SK-N-SH (cell line): Measurements from ENCODE around the gene S100Z. TPM values are rescaled to one million over a fixed set of nuclear protein-coding genes. Genes with fewer than 3 reads are reported as not detected.

Source experiments
- CTCF ChIA-PET: fragments of 300-600, 350-600 bp; formaldehyde crosslinking; extraction: SDS; loops from one replicate; lab custom pipeline; 2021; lab: Yijun Ruan, JAX
- POLR2A ChIA-PET: fragments of 350-600 bp; sonication (Branson Sonifier 250); formaldehyde crosslinking; extraction: SDS; loops from one replicate; lab custom pipeline; 2020; ENCODE audit warnings: antibody characterized with exemption, inconsistent platforms; lab: Yijun Ruan, JAX
- DNase-seq: peaks from one replicate; pipeline ENCODE4 v3.0.0; 2012
- H2AFZ ChIP-seq: fragments of 200-600 bp; sonication (generic); 2 replicates; pipeline ENCODE4 v1.8.1; 2016; ENCODE audit warnings: antibody characterized with exemption, mild to moderate bottlenecking, low read depth
- H3F3A ChIP-seq: fragments of 200-600 bp; sonication (generic); replicated peaks from 2 replicates; pipeline ENCODE3; 2016; ENCODE audit warnings: antibody characterized with exemption, mild to moderate bottlenecking; ENCODE audit not compliant: insufficient read depth
- H3K27ac ChIP-seq, 2 experiments: fragments of 200-500 bp in 1 of 2; fragments of 200-600 bp in 1 of 2; sonication (Bioruptor generic) in 1 of 2; sonication (generic), shearing (Covaris generic) in 1 of 2; 2 replicates each; pipeline versions ENCODE4 v1.5.1 to v1.6.1; 2014 to 2016; ENCODE audit warnings: low read depth in 2 of 2, inconsistent platforms in 1 of 2, low read length in 1 of 2, mild to moderate bottlenecking in 1 of 2, mixed read lengths in 1 of 2
- H3K27me3 ChIP-seq: fragments of 200-600 bp; sonication (generic), shearing (Covaris generic); 2 replicates; pipeline ENCODE4 v1.6.1; 2016; ENCODE audit warnings: mixed run types; ENCODE audit not compliant: insufficient read depth
- H3K36me3 ChIP-seq, 2 experiments: fragments of 200-500 bp in 1 of 2; fragments of 200-600 bp in 1 of 2; sonication (Bioruptor generic) in 1 of 2; sonication (generic) in 1 of 2; replicated peaks in 1 of 2; 2 replicates each; pipeline versions ENCODE3 to v1.5.1; 2014 to 2016; ENCODE audit warnings: low read length in 1 of 2, mild to moderate bottlenecking in 1 of 2; ENCODE audit not compliant: insufficient read depth in 2 of 2, control insufficient read depth in 1 of 2
- H3K4me1 ChIP-seq, 2 experiments: fragments of 200-500 bp in 1 of 2; fragments of 200-600 bp in 1 of 2; sonication (Bioruptor generic) in 1 of 2; sonication (generic), shearing (Covaris generic) in 1 of 2; 2 replicates each; pipeline versions ENCODE4 v1.5.1 to v1.6.1; 2014 to 2016; ENCODE audit warnings: low read depth in 1 of 2, low read length in 1 of 2, mixed run types in 1 of 2; ENCODE audit not compliant: insufficient read depth in 2 of 2, control insufficient read depth in 1 of 2
- H3K4me2 ChIP-seq: fragments of 200-600 bp; sonication (generic), shearing (Covaris generic); 2 replicates; pipeline ENCODE4 v1.6.1; 2017; ENCODE audit warnings: mixed run types
- H3K4me3 ChIP-seq, 2 experiments: fragments of 200-500 bp in 1 of 2; fragments of 200-600 bp in 1 of 2; sonication (Bioruptor generic) in 1 of 2; sonication (generic), shearing (Covaris generic) in 1 of 2; 2 replicates each; pipeline versions ENCODE4 v1.5.1 to v1.8.1; 2014 to 2016; ENCODE audit warnings: low read depth in 2 of 2, inconsistent platforms in 1 of 2, low read length in 1 of 2, mild to moderate bottlenecking in 1 of 2, mixed read lengths in 1 of 2, moderate library complexity in 1 of 2
- H3K79me2 ChIP-seq: fragments of 200-600 bp; sonication (generic); 2 replicates; pipeline ENCODE4 v1.8.1; 2017; ENCODE audit warnings: mild to moderate bottlenecking; ENCODE audit not compliant: insufficient read depth
- H3K9ac ChIP-seq: fragments of 200-600 bp; sonication (generic); 2 replicates; pipeline ENCODE4 v1.6.1; 2017; ENCODE audit warnings: mixed run types
- H3K9me2 ChIP-seq: fragments of 200-600 bp; sonication (generic); 2 replicates; pipeline ENCODE4 v1.6.1; 2017; ENCODE audit warnings: mixed run types
- H3K9me3 ChIP-seq: fragments of 200-600 bp; sonication (generic); 2 replicates; pipeline ENCODE4 v1.6.1; 2017; ENCODE audit warnings: mixed run types, mild to moderate bottlenecking, moderate library complexity
- H4K20me1 ChIP-seq: fragments of 200-600 bp; sonication (generic); 2 replicates; pipeline ENCODE4 v1.6.1; 2017; ENCODE audit warnings: mild to moderate bottlenecking, mixed run types; ENCODE audit not compliant: insufficient read depth
- ELF1 ChIP-seq: IDR thresholded peaks from 2 replicates; pipeline ENCODE4 v1.4.0; 2012
- EP300 ChIP-seq, 2 experiments: IDR thresholded peaks; 2 replicates each; pipeline versions ENCODE4 v1.4.0 to v1.6.1; 2012; ENCODE audit warnings: borderline replicate concordance in 1 of 2, low read depth in 1 of 2, low read length in 1 of 2
- FOXM1 ChIP-seq: IDR thresholded peaks from 2 replicates; pipeline ENCODE4 v1.4.0; 2012; ENCODE audit warnings: low read depth, mild to moderate bottlenecking
- GABPA ChIP-seq: IDR thresholded peaks from 2 replicates; pipeline ENCODE4 v1.4.0; 2012; ENCODE audit warnings: low read depth, mild to moderate bottlenecking
- GATA2 ChIP-seq: sonication (generic); formaldehyde crosslinking; IDR thresholded peaks from 2 replicates; pipeline ENCODE4 v1.5.0; 2020; ENCODE audit warnings: mild to moderate bottlenecking, missing genetic modification reagents
- MEF2A ChIP-seq: IDR thresholded peaks from 2 replicates; pipeline ENCODE4 v1.4.0; 2012; ENCODE audit warnings: low read depth, borderline replicate concordance
- NFIC ChIP-seq: IDR thresholded peaks from 2 replicates; pipeline ENCODE4 v1.4.0; 2012; ENCODE audit warnings: borderline replicate concordance
- POLR2AphosphoS5 ChIP-seq: IDR thresholded peaks from 2 replicates; pipeline ENCODE4 v1.6.1; 2012; ENCODE audit warnings: low read depth, low read length
- RFX5 ChIP-seq: IDR thresholded peaks from 2 replicates; pipeline ENCODE4 v1.6.1; 2012; ENCODE audit warnings: mild to moderate bottlenecking, improper control_type of control experiment, low read length
- TAF1 ChIP-seq: IDR thresholded peaks from 2 replicates; pipeline ENCODE4 v1.6.1; 2012; ENCODE audit warnings: low read depth, mild to moderate bottlenecking, low read length, moderate library complexity, borderline replicate concordance
- TCF12 ChIP-seq: IDR thresholded peaks from 2 replicates; pipeline ENCODE4 v1.4.0; 2012
- TEAD4 ChIP-seq: IDR thresholded peaks from 2 replicates; pipeline ENCODE4 v1.4.0; 2012; ENCODE audit warnings: mild to moderate bottlenecking, borderline replicate concordance; ENCODE audit not compliant: insufficient read depth
- WGBS: methylation state at CpG from one replicate; pipeline ENCODE4 v1.1.6; 2017; ENCODE audit warnings: low lambda C conversion rate; 5-methylcytosine and 5-hydroxymethylcytosine counted together
- polyA plus RNA-seq, 3 experiments: library from polyadenylated mRNA; depleted of rRNA; stranded (reverse); fragments of >200 nt; gene quantifications; 2 replicates each; pipeline ENCODE4 v1.2.3, GENCODE V29; 2012
- TF ChIP-seq, protein P1 (sequence below): IDR thresholded peaks from 2 replicates; pipeline ENCODE4 v1.4.0; 2012; ENCODE audit warnings: low read depth, borderline replicate concordance
- TF ChIP-seq, protein P2 (sequence below): fragments of 150-350 bp; IDR thresholded peaks from 2 replicates; pipeline ENCODE4 v1.6.1; 2016; ENCODE audit warnings: mild to moderate bottlenecking, low read depth, low read length
- TF ChIP-seq, protein P3 (sequence below): IDR thresholded peaks from 2 replicates; pipeline ENCODE4 v1.4.0; 2012; ENCODE audit warnings: low read depth, borderline replicate concordance
- TF ChIP-seq, protein P4 (sequence below): IDR thresholded peaks from 2 replicates; pipeline ENCODE4; 2012
- TF ChIP-seq, protein P5 (sequence below): IDR thresholded peaks from 2 replicates; pipeline ENCODE4 v1.4.0; 2012; ENCODE audit warnings: low read depth

The S100Z gene
- polyA plus RNA-seq, 1 of the 3 experiments (the other 2 are of a cell fraction) = not detected

DNA sequence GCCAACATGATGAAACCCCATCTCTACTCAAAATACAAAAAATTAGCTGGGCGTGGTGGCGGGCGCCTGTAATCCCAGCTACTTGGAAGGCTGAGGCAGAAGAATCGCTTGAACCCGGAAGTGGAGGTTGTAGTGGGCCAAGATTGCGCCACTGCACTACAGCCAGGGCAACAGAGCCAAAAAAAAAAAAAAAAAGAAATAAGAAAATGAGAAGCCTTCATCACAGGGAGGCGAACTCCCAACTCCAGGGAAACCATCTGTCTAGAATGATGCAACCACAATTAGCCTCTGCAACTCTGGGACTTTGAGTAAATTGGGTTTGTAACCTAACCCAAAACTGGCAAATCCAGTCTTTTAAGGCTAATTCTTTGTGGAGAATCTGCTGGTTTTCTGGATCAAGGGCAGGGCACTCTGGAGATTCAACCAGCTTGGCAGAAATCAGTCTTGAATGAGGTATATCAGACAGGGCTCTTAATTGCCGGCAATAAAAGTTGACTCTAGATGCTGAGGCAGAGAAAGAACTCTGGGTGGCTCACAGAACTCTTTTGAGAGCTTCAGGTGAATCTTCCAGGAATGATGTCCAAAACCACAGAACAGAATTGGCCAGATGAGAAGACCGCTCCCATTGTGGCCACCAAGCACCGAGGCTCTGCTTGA is 9.9 kb downstream of the S100Z start:
- no peaks in the 10 kb centered on the region for H3F3A ChIP-seq
- no peaks in the 10 kb centered on the region for H3K79me2 ChIP-seq
- ChIA-PET CTCF (interaction anchor here (0.7 to 2.5 kb wide), 5 partner anchors 8 to 747 kb away, joined by 3 to 14 read pairs (median 3); no protein-coding TSS in a partner anchor), POLR2A (no interaction called here)
- no peak overlapping the region for H3K4me2 ChIP-seq
- no peaks in the 10 kb centered on the region for H3K36me3 ChIP-seq
- H3K4me3 ChIP-seq = no peak overlapping the region
- H3K9me3 ChIP-seq = no peaks in the 10 kb centered on the region
- H3K4me1 ChIP-seq = no peaks in the 10 kb centered on the region
- no peak overlapping the region for H2AFZ ChIP-seq
- H3K27ac ChIP-seq = no peak overlapping the region
- H3K9ac ChIP-seq = no peak overlapping the region
- TF ChIP-seq GATA2 (CRISPR knock-in tag) = no peak
- TF ChIP-seq POLR2AphosphoS5 = no peak
- no peak for TF ChIP-seq RFX5
- TF ChIP-seq, protein P1, sequence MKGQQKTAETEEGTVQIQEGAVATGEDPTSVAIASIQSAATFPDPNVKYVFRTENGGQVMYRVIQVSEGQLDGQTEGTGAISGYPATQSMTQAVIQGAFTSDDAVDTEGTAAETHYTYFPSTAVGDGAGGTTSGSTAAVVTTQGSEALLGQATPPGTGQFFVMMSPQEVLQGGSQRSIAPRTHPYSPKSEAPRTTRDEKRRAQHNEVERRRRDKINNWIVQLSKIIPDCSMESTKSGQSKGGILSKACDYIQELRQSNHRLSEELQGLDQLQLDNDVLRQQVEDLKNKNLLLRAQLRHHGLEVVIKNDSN = no peak
- TF ChIP-seq, protein P2, sequence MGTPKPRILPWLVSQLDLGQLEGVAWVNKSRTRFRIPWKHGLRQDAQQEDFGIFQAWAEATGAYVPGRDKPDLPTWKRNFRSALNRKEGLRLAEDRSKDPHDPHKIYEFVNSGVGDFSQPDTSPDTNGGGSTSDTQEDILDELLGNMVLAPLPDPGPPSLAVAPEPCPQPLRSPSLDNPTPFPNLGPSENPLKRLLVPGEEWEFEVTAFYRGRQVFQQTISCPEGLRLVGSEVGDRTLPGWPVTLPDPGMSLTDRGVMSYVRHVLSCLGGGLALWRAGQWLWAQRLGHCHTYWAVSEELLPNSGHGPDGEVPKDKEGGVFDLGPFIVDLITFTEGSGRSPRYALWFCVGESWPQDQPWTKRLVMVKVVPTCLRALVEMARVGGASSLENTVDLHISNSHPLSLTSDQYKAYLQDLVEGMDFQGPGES = no peak
- TF ChIP-seq MEF2A = no peak
- no peak for TF ChIP-seq TAF1
- TF ChIP-seq ELF1 = no peak
- no peak for TF ChIP-seq TCF12
- no peak for TF ChIP-seq NFIC
- no peak for TF ChIP-seq EP300 (IDR thresholded peaks at IDR 0.05; ENCODE audit: borderline replicate concordance in 1 of 2, low read depth in 1 of 2, low read length in 1 of 2)
- no peak for TF ChIP-seq GABPA
- TF ChIP-seq, protein P3, sequence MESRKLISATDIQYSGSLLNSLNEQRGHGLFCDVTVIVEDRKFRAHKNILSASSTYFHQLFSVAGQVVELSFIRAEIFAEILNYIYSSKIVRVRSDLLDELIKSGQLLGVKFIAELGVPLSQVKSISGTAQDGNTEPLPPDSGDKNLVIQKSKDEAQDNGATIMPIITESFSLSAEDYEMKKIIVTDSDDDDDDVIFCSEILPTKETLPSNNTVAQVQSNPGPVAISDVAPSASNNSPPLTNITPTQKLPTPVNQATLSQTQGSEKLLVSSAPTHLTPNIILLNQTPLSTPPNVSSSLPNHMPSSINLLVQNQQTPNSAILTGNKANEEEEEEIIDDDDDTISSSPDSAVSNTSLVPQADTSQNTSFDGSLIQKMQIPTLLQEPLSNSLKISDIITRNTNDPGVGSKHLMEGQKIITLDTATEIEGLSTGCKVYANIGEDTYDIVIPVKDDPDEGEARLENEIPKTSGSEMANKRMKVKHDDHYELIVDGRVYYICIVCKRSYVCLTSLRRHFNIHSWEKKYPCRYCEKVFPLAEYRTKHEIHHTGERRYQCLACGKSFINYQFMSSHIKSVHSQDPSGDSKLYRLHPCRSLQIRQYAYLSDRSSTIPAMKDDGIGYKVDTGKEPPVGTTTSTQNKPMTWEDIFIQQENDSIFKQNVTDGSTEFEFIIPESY = no peak
- TF ChIP-seq, protein P4, sequence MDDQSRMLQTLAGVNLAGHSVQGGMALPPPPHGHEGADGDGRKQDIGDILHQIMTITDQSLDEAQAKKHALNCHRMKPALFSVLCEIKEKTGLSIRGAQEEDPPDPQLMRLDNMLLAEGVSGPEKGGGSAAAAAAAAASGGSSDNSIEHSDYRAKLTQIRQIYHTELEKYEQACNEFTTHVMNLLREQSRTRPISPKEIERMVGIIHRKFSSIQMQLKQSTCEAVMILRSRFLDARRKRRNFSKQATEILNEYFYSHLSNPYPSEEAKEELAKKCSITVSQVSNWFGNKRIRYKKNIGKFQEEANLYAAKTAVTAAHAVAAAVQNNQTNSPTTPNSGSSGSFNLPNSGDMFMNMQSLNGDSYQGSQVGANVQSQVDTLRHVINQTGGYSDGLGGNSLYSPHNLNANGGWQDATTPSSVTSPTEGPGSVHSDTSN = no peak
- TF ChIP-seq, protein P5, sequence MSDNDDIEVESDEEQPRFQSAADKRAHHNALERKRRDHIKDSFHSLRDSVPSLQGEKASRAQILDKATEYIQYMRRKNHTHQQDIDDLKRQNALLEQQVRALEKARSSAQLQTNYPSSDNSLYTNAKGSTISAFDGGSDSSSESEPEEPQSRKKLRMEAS = no peak
- TF ChIP-seq TEAD4 = no peak
- no peak for TF ChIP-seq FOXM1
- no peaks in the 10 kb centered on the region for H3K9me2 ChIP-seq
- DNase-seq = no peak
- no peaks in the 10 kb centered on the region for H3K27me3 ChIP-seq
- WGBS = 91% methylated on average over 10 of the region's 10 CpGs
- no peaks in the 10 kb centered on the region for H4K20me1 ChIP-seq
